Sigmoid colon (tissue), 7 donors: ENCODE data around the gene PYGB. TPM values are rescaled to one million over a fixed set of nuclear protein-coding genes. Genes with fewer than 3 reads are reported as not detected.

Experiments
- DNase-seq: peaks from one replicate; pipeline ENCODE4 v3.0.0-alpha.2; 2019
- H3K27ac ChIP-seq, 4 donors: fragments of 200-600 bp; sonication (generic); one replicate each; pipeline ENCODE4 v1.5.1; 2016 to 2019; ENCODE audit warnings: mild to moderate bottlenecking in 1 of 4
- H3K27me3 ChIP-seq, 3 donors: fragments of 200-600 bp; sonication (generic); one replicate each; pipeline ENCODE4 v1.5.1; 2019; ENCODE audit warnings: mild to moderate bottlenecking in 1 of 3
- H3K36me3 ChIP-seq, 4 donors: fragments of 200-600 bp; sonication (generic); one replicate each; pipeline ENCODE4 v1.5.1; 2016 to 2019
- H3K4me1 ChIP-seq, 4 donors: fragments of 200-600 bp; sonication (generic); one replicate each; pipeline ENCODE4 v1.5.1; 2017 to 2019
- H3K4me3 ChIP-seq, 4 donors: fragments of 200-600 bp; sonication (generic); one replicate each; pipeline ENCODE4 v1.5.1; 2017 to 2019; ENCODE audit warnings: mild to moderate bottlenecking in 2 of 4, moderate library complexity in 1 of 4
- H3K9me3 ChIP-seq, 4 donors: fragments of 200-600 bp in 3 of 4; sonication (generic) in 3 of 4; one replicate each; pipeline versions ENCODE4 v1.5.1 to v1.6.1; 2013 to 2019
- CTCF ChIP-seq, 4 experiments: fragments of 450-650 bp in 3 of 4; fragments of 200-600 bp in 1 of 4; IDR thresholded peaks; one replicate each; pipeline ENCODE4 v1.5.1; 2016 to 2019; ENCODE audit warnings: antibody characterized with exemption in 4 of 4, mild to moderate bottlenecking in 3 of 4, moderate library complexity in 2 of 4
- EP300 ChIP-seq, 4 donors: sonication (generic); formaldehyde crosslinking; IDR thresholded peaks; one replicate each; pipeline ENCODE4 v1.6.1; 2017; ENCODE audit warnings: antibody characterized with exemption in 4 of 4
- POLR2A ChIP-seq, 2 donors: fragments of 450-650 bp; IDR thresholded peaks; one replicate each; pipeline ENCODE4 v1.6.1; 2016; ENCODE audit warnings: antibody characterized with exemption in 2 of 2, mild to moderate bottlenecking in 2 of 2, moderate library complexity in 2 of 2
- POLR2AphosphoS5 ChIP-seq, 4 donors: sonication (generic); formaldehyde crosslinking; IDR thresholded peaks; one replicate each; pipeline ENCODE4 v1.6.1; 2017; ENCODE audit warnings: antibody characterized with exemption in 4 of 4
- WGBS, 2 donors: extraction: QIAGEN DNeasy Blood & Tissue Kit; methylation state at CpG; one replicate each; pipeline ENCODE4 v1.1.7; 2013; 5-methylcytosine and 5-hydroxymethylcytosine counted together
- intact Hi-C: fragments of 100-400 bp; cut with DNase I; formaldehyde crosslinking; loops from one replicate; pipeline ENCODE4 v1.15.1; 2023
- polyA plus RNA-seq, 3 donors: library from polyadenylated mRNA; stranded (reverse); fragments of 200-250 nt; gene quantifications; one replicate each; pipeline ENCODE4 v1.2.3, GENCODE V29; 2013
- total RNA-seq, 4 donors: library from RNA; depleted of rRNA; stranded (reverse); fragments of >200 nt; gene quantifications; one replicate each; pipeline ENCODE4 v1.1.0, GENCODE V29; 2016
- donor health status: healthy with polysubstance abuse.
- donor health status: Bipolar disorder and iron deficiency.
- donor health status: healthy.

Gene PYGB
- total and polyA plus RNA-seq, 7 donors, result 45.6 to 317 (median 198) TPM

GRCh38 chr20:25276533-25277050, 28.7 kb downstream of the PYGB start:
- DNase-seq, result peak; percentile 60
- Histone ChIP-seq H3K9me3 (no peaks in the 10 kb centered on the region), H3K4me3 (no peak overlapping the region), H3K27me3 (no peaks in the 10 kb centered on the region), H3K36me3 (peaks cover 25 to 97% (median 69%) of the 10 kb centered on the region in 4 donors), H3K27ac (peak overlapping the region; percentile 5 to 88 (median 80)), H3K4me1 (peaks cover 0 to 54% (median 37%) of the 10 kb centered on the region in 4 donors)
- WGBS, 2 donors, result 94 to 96% methylated on average over 24 of the region's 24 CpGs
- intact Hi-C loops, result no loop called here
- no peak for TF ChIP-seq EP300 (IDR thresholded peaks at IDR 0.05)
- no peak for TF ChIP-seq POLR2AphosphoS5 (IDR thresholded peaks at IDR 0.05)
- no peak for TF ChIP-seq POLR2A (IDR thresholded peaks at IDR 0.05)
- TF ChIP-seq CTCF (IDR thresholded peaks at IDR 0.05), result no peak

GRCh38 chr20:25277051-25277801, 29.3 kb downstream of the PYGB start:
- H3K4me1 ChIP-seq, result peaks cover 0 to 48% (median 31%) of the 10 kb centered on the region in 4 donors
- 94% methylated on average over 24 of the region's 24 CpGs for WGBS, 2 donors

GRCh38 chr20:25277941-25278521, 30.1 kb downstream of the PYGB start:
- TF ChIP-seq CTCF (IDR thresholded peaks at IDR 0.05) (no peak), EP300 (IDR thresholded peaks at IDR 0.05) (peak in 1 of 4 donors; percentile 50)
- intact Hi-C loops, result no loop called here
- Histone ChIP-seq H3K36me3 (peaks cover 37 to 97% (median 78%) of the 10 kb centered on the region in 4 donors), H3K4me1 (peaks cover 0 to 40% (median 23%) of the 10 kb centered on the region in 4 donors), H3K9me3 (no peaks in the 10 kb centered on the region), H3K4me3 (no peak overlapping the region), H3K27me3 (no peaks in the 10 kb centered on the region), H3K27ac (peak overlapping the region in 3 of 4 donors; percentile 77 to 88 (median 84))
- DNase-seq, result peak; percentile 62
- 91 to 95% methylated on average over 19 of the region's 19 CpGs for WGBS, 2 donors

More at GRCh38 chr20:25277051-25277801, 29.3 kb downstream of the PYGB start:
- DNase-seq, result peak; percentile 59
- peak overlapping the region; percentile 29 to 88 (median 80) for H3K27ac ChIP-seq
- H3K4me3 ChIP-seq, result no peak overlapping the region
- no peaks in the 10 kb centered on the region for H3K27me3 ChIP-seq
- TF ChIP-seq EP300 (IDR thresholded peaks at IDR 0.05) (no peak), CTCF (IDR thresholded peaks at IDR 0.05) (no peak), POLR2AphosphoS5 (IDR thresholded peaks at IDR 0.05) (no peak), POLR2A (IDR thresholded peaks at IDR 0.05) (no peak)
- no peaks in the 10 kb centered on the region for H3K9me3 ChIP-seq
- H3K36me3 ChIP-seq, result peaks cover 31 to 97% (median 71%) of the 10 kb centered on the region in 4 donors
- intact Hi-C loops, result no loop called here

- Histone ChIP-seq H3K4me3 (no peak overlapping the region), H3K27me3 (no peaks in the 10 kb centered on the region), H3K4me1 (peaks cover 0 to 32% (median 16%) of the 10 kb centered on the region in 4 donors), H3K36me3 (peaks cover 45 to 99% (median 85%) of the 10 kb centered on the region in 4 donors), H3K9me3 (no peaks in the 10 kb centered on the region), H3K27ac (peak overlapping the region; percentile 44 to 88 (median 78))
- intact Hi-C loops, result no loop called here
- peak; percentile 62 for DNase-seq
- TF ChIP-seq CTCF (IDR thresholded peaks at IDR 0.05) (no peak), POLR2A (IDR thresholded peaks at IDR 0.05) (no peak), EP300 (IDR thresholded peaks at IDR 0.05) (no peak), POLR2AphosphoS5 (IDR thresholded peaks at IDR 0.05) (no peak)
- 93 to 95% methylated on average over 26 of the region's 26 CpGs for WGBS, 2 donors
Measured at GRCh38 chr20:25278636-25279361, 30.9 kb downstream of the PYGB start.
